D721Med (cell line): Measurements from ENCODE around the gene RTEL1.
"Not testable (repeated sequence)": the region's sequence is repeated elsewhere in the genome, so short reads cannot be mapped to it uniquely, and the experiment has no call there.

Source experiments
- DNase-seq: peaks from one replicate; pipeline ENCODE4 v3.0.0; 2011; ENCODE audit warnings: low spot score; ENCODE audit not compliant: insufficient read length
- FAIRE-seq: peaks from 2 replicates; lab custom pipeline; 2011; peaks lifted over from hg19 to GRCh38; lab: Jason Lieb, UNC
- TF ChIP-seq, protein P1 (sequence below): IDR thresholded peaks from 2 replicates; pipeline ENCODE4 v1.5.1; 2012; ENCODE audit warnings: mild to moderate bottlenecking, control low read depth; ENCODE audit not compliant: insufficient read depth; ENCODE audit errors: missing control alignments

Gene RTEL1

GRCh38 chr20:63655249-63655648 lies 2.9 kb upstream of the RTEL1 start:
- FAIRE-seq (no peak), DNase-seq (no peak)
- TF ChIP-seq, protein P1, sequence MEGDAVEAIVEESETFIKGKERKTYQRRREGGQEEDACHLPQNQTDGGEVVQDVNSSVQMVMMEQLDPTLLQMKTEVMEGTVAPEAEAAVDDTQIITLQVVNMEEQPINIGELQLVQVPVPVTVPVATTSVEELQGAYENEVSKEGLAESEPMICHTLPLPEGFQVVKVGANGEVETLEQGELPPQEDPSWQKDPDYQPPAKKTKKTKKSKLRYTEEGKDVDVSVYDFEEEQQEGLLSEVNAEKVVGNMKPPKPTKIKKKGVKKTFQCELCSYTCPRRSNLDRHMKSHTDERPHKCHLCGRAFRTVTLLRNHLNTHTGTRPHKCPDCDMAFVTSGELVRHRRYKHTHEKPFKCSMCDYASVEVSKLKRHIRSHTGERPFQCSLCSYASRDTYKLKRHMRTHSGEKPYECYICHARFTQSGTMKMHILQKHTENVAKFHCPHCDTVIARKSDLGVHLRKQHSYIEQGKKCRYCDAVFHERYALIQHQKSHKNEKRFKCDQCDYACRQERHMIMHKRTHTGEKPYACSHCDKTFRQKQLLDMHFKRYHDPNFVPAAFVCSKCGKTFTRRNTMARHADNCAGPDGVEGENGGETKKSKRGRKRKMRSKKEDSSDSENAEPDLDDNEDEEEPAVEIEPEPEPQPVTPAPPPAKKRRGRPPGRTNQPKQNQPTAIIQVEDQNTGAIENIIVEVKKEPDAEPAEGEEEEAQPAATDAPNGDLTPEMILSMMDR: no peak

DNA sequence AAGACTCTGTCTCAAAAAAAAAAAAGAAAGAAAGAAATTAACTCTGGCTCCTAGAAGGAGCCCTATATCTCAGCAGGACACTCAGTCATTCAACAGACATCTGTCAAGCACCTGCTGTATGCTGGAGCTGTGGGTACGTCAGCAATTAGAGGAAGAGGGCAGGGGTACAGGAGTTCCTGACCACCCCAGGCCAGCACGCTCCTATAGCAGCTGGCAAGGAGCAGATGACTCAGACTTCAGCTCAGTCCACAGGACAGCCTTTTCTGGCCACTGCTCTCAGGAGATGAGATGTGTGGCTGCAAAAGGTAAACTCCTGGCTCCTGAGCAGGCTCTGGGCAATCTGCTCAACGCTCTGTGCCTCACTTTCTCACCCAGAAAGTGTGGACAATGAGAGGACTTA lies 1.7 kb upstream of the RTEL1 start:
- TF ChIP-seq, protein P1: no peak
- FAIRE-seq (no peak), DNase-seq (no peak)

DNA sequence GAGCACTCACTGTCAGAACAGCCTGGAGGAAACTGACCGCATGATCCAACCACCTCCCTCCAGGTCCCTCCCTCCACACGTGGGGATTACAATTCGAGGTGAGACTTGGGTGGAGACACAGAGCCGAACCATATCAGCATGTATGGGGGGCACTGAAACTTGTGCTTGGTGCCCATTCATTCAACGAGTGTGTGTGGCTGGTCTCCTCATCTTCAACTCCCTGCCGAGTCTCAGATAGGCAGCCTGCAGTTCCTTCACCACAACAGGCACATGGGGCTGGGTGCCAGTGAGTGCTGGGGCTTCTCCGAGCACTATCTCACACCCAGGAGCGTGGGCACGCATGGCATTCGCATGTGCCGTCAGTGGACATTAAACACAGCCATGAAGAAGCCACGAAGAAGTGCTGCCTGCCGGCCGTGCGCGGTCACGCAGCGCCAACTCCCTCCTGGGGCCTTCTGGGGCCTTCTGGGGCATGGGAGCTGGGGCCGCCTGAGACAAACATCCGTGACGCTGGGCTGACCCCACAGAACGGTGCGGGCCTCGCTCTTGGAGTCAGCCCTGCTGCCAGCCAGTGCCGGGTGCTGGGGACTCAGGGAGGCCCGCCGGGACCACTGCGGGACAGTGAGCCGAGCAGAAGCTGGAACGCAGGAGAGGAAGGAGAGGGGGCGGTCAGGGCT lies 714 bp upstream of the RTEL1 start:
- FAIRE-seq: no peak
- no peak for DNase-seq
- TF ChIP-seq, protein P1: no peak

DNA sequence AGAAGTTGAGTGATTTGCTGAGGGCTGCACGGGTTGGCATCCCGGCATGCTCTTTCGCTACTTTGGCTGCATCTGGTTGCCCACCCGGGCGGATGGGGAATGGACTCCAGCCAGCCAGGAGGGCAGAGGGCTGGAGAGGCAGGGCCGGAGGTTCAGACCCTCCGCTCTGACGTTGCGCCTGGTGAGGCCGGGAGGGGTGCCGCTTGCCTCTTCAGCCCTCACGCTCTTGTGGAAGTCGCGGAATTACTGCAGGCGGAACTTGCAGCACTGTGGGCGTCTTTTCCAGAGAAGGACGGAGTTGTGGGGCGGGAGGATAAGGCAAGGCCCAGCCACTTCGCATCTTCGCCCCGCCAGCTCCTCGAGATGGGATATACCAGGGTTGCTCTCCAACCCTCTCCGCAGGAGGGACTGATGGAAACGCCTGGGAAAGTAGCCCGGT lies 656 bp downstream of the RTEL1 start:
- TF ChIP-seq, protein P1: no peak
- DNase-seq (no peak), FAIRE-seq (no peak)

DNA sequence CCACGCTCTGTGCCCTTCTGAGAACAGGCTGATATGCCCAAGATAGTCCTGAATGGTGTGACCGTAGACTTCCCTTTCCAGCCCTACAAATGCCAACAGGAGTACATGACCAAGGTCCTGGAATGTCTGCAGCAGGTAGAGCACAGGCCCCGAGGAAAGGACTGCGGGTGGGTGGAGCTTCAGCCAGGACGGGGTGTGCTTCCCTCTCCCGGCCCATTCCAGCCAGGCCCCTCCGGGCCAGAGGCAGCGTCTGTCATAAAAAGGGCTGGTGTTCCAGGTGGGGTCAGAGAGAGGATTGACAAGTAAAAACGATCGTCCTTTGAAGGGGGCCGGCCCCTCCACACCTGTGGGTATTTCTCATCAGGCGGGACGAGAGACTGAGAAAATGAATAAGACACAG lies 1.3 kb downstream of the RTEL1 start:
- FAIRE-seq: no peak
- TF ChIP-seq, protein P1: no peak

DNA sequence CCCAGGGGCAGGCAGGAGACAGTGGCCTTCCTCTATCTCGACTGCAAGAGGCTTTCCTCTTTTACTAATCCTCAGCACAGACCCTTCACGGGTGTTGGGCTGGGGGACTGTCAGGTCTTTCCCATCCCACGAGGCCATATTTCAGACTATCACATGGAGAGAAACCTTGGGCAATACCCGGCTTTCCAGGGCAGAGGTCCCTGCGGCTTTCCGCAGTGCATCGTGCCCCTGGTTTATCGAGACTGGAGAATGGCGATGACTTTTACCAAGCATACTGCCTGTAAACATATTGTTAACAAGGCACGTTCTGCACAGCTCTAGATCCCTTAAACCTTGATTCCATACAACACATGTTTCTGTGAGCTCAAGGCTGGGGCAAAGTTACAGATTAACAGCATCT lies 2.1 kb downstream of the RTEL1 start:
- DNase-seq, FAIRE-seq: not testable (repeated sequence)

More for the DNA sequence above, 1.3 kb downstream of the RTEL1 start:
- no peak for DNase-seq

- TF ChIP-seq, protein P1: no peak
- DNase-seq (no peak), FAIRE-seq (no peak)
These were observed 2.5 kb downstream of the RTEL1 start for GRCh38 chr20:63660622-63661021.
